K562 (cell line): Measurements from ENCODE around the gene ELOF1. TPM values are rescaled to one million over a fixed set of nuclear protein-coding genes. Genes with fewer than 3 reads are reported as not detected.

ENCODE experiments used
- ATF4 ChIP-seq: fragments of 450-650 bp; formaldehyde crosslinking; IDR thresholded peaks from 2 replicates; pipeline ENCODE4 v1.4.0; 2022; ENCODE audit warnings: mild to moderate bottlenecking, moderate library complexity
- ATF7 ChIP-seq: fragments of 450-650 bp; IDR thresholded peaks from 2 replicates; pipeline ENCODE4 v1.7.1; 2014; ENCODE audit warnings: mild to moderate bottlenecking, moderate library complexity
- CBX3 ChIP-seq, 2 experiments: IDR thresholded peaks; 1 replicate in 1 of 2; 2 replicates in 1 of 2; pipeline ENCODE4 v1.6.1; 2012; ENCODE audit warnings: inconsistent platforms in 2 of 2, low read length in 2 of 2, borderline replicate concordance in 1 of 2, control low read depth in 1 of 2
- EGR1 ChIP-seq: fragments of 450-650 bp; conservative IDR thresholded peaks from 2 replicates; pipeline ENCODE4 v1.6.1; 2017; ENCODE audit warnings: mild to moderate bottlenecking
- FOXK1 ChIP-seq: sonication (generic); formaldehyde crosslinking; IDR thresholded peaks from 2 replicates; pipeline ENCODE4 v1.8.0; 2022; ENCODE audit warnings: missing genetic modification reagents, mild to moderate bottlenecking, borderline replicate concordance
- KDM1A ChIP-seq, 2 experiments: fragments of 450-650 bp; IDR thresholded peaks; 2 replicates each; pipeline ENCODE4 v1.6.1; 2016; ENCODE audit warnings: mild to moderate bottlenecking in 2 of 2
- MAZ ChIP-seq, 2 experiments: fragments of 450-650 bp in 1 of 2; sonication (generic) in 1 of 2; formaldehyde crosslinking; IDR thresholded peaks in 1 of 2; conservative IDR thresholded peaks in 1 of 2; 2 replicates each; pipeline versions ENCODE4 v1.4.0 to v1.5.0; 2020; ENCODE audit warnings: mild to moderate bottlenecking in 1 of 2, missing genetic modification reagents in 1 of 2
- NR2F6 ChIP-seq: fragments of 450-650 bp; formaldehyde crosslinking; IDR thresholded peaks from 2 replicates; pipeline ENCODE4 v1.4.0; 2020; ENCODE audit warnings: mild to moderate bottlenecking
- PRMT5 ChIP-seq: sonication (generic); formaldehyde crosslinking; IDR thresholded peaks from 2 replicates; pipeline ENCODE4 v1.5.0; 2020; ENCODE audit warnings: missing genetic modification reagents
- RBFOX2 ChIP-seq: fragments of 200-400 bp; formaldehyde crosslinking; IDR thresholded peaks from 2 replicates; pipeline ENCODE4 v1.6.1; 2017; ENCODE audit warnings: low read depth, mild to moderate bottlenecking, low read length, moderate library complexity
- SRF ChIP-seq, 2 experiments: fragments of 250-450, 450-650 bp in 1 of 2; sonication (Bioruptor Pico) in 1 of 2; sonication (generic) in 1 of 2; formaldehyde crosslinking; IDR thresholded peaks; 2 replicates each; pipeline versions ENCODE4 v1.5.0 to v1.5.1; 2020 to 2022; ENCODE audit warnings: mild to moderate bottlenecking in 1 of 2, missing genetic modification reagents in 1 of 2
- SRSF1 ChIP-seq: fragments of 200-400 bp; formaldehyde crosslinking; IDR thresholded peaks from 2 replicates; pipeline ENCODE4 v1.6.1; 2017; ENCODE audit warnings: mild to moderate bottlenecking, low read depth, low read length, moderate library complexity
- TFAP4 ChIP-seq: sonication (generic); formaldehyde crosslinking; IDR thresholded peaks from 2 replicates; pipeline ENCODE4 v1.8.0; 2022; ENCODE audit warnings: missing genetic modification reagents, mild to moderate bottlenecking, moderate library complexity, borderline replicate concordance
- THAP12 ChIP-seq: fragments of 250-450 bp; sonication (Bioruptor Pico); IDR thresholded peaks from 2 replicates; pipeline ENCODE4 v1.9.0; 2021; ENCODE audit warnings: mild to moderate bottlenecking, inconsistent platforms
- ZC3H4 ChIP-seq: sonication (generic); formaldehyde crosslinking; IDR thresholded peaks from 2 replicates; pipeline ENCODE4 v1.9.0; 2021; ENCODE audit warnings: missing genetic modification reagents, borderline replicate concordance
- ZFP30 ChIP-seq: fragments of 250-450 bp; sonication (Bioruptor Pico); IDR thresholded peaks from 2 replicates; pipeline ENCODE4 v1.8.0; 2022; ENCODE audit warnings: moderate library complexity, mild to moderate bottlenecking, inconsistent platforms, borderline replicate concordance
- ZKSCAN3 ChIP-seq: fragments of 250-450 bp; sonication (Bioruptor Pico); IDR thresholded peaks from 2 replicates; pipeline ENCODE4 v1.4.0; 2020
- ZNF175 ChIP-seq: fragments of 200-800 bp; sonication (Bioruptor generic); IDR thresholded peaks from 2 replicates; pipeline ENCODE4 v1.6.1; 2016; ENCODE audit warnings: low read depth, mild to moderate bottlenecking, missing genetic modification characterization, missing compliant biosample characterization
- ZNF644 ChIP-seq: fragments of 200-800 bp; sonication (Bioruptor generic); IDR thresholded peaks from 2 replicates; pipeline ENCODE4 v1.6.1; 2016; ENCODE audit warnings: low read depth, missing genetic modification characterization, missing compliant biosample characterization
- polyA plus RNA-seq, 8 experiments: library from polyadenylated mRNA; depleted of rRNA in 4 of 8; stranded (reverse) in 5 of 8; unstranded in 3 of 8; fragments of >200 nt; fragmentation: Nextera tagmentation in 2 of 8; fragmentation: Illumina TruSeq in 1 of 8; extraction: Ambion mirVana in 2 of 8; extraction: Trizol in 1 of 8; gene quantifications; 2 replicates each; pipeline versions ENCODE4 v1.2.1 to v1.2.3, GENCODE V29; 2011 to 2014; ENCODE audit warnings: inconsistent platforms in 1 of 8, missing spikeins in 1 of 8
- total RNA-seq, 7 experiments: library from RNA; depleted of rRNA in 6 of 7; stranded (reverse); fragments of >200 nt in 6 of 7; fragmentation: Illumina TruSeq in 2 of 7; extraction: Trizol in 2 of 7; gene quantifications; 2 replicates each; pipeline versions ENCODE4 v1.2.1 to v1.2.3, GENCODE V29; 2011 to 2021; ENCODE audit warnings: low replicate concordance in 1 of 7

Gene ELOF1
- total and polyA plus RNA-seq, 9 of the 15 experiments (the other 6 are each of a cell fraction or from before 2014, with no cell fraction given): 16.7 to 147 (median 74.2) TPM

DNA sequence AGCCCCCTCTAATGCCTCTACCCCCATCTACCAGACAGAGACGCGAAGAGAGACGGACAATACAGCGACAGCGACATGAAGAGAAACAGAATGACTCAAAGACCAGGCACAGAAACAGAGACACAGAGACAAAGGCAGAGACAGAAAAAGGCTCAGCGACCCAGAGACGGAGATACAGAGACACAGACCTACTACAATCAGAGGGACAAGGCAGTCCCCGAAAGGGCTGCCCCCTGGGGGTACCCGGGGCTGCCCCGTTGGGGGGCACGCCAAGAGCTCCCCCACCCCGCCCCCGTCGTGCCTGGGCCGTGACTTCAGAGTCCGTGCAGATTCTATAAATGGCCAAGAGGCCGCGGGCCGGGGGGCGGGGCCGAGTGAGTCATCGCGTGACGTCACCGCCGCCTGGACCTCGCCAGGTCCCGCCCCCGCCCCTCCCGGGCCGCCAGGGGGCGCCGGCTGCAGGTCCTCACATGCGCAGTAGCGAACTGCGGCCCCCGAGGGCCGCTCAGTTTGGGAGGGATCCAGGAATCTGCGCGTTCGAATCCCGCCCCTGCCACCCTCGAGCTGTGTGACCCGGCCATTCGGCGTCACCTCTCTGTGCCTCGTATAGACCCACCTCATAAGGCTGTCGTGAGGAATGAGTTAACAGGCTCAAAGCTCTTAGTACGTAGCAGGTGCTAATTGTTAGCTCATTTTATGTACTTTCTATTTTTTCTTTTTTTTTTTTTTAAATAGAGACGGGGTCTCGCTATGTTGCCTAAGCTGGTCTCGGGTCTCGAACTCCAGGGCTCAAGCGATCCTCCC is 23.0 kb downstream of the ELOF1 start (continued):
- TF ChIP-seq SRSF1 (no peak), ATF4 (CRISPR knock-in tag) (0 out of 2 replicates have a peak, but pooled peaks have one; percentile 15), ZNF175 (CRISPR knock-in tag) (peak; percentile 84; the same call in 1 of the 2 replicates), FOXK1 (CRISPR knock-in tag) (no peak), ATF7 (peak; percentile 99), KDM1A (IDR thresholded peaks at IDR 0.05) (peak; percentile 68 to 93), THAP12 (CRISPR knock-in tag) (peak; percentile 51), MAZ (CRISPR knock-in tag; conservative IDR thresholded peaks at IDR 0.05 in 1 of 2, IDR thresholded peaks at IDR 0.05 in 1 of 2) (peak; percentile 94 to 98), ZFP30 (CRISPR knock-in tag) (no peak), NR2F6 (CRISPR knock-in tag) (no peak), SRF (CRISPR knock-in tag; IDR thresholded peaks at IDR 0.05) (peak in 1 of 2 experiments; percentile 89; a peak in 3 of 4 replicates), ZNF644 (tag) (peak; percentile 84), EGR1 (peak; percentile 89), PRMT5 (CRISPR knock-in tag) (no peak), TFAP4 (peak; percentile 78), RBFOX2 (peak; percentile 87), CBX3 (IDR thresholded peaks at IDR 0.05; ENCODE audit: borderline replicate concordance in 1 of 2, low read length in 2 of 2) (peak in 1 of 2 experiments; percentile 89; a peak in 1 of 3 replicates), ZC3H4 (CRISPR knock-in tag) (no peak), ZKSCAN3 (no peak)
